ENCODE results near the gene ASPDH. TPM values are rescaled to one million over a fixed set of nuclear protein-coding genes. Genes with fewer than 3 reads are reported as not detected.
A peak's percentile ranks its signal among the peaks of the same experiment; 100 is the strongest.

Gene ASPDH
- total RNA-seq, 1 donor = not detected

DNA sequence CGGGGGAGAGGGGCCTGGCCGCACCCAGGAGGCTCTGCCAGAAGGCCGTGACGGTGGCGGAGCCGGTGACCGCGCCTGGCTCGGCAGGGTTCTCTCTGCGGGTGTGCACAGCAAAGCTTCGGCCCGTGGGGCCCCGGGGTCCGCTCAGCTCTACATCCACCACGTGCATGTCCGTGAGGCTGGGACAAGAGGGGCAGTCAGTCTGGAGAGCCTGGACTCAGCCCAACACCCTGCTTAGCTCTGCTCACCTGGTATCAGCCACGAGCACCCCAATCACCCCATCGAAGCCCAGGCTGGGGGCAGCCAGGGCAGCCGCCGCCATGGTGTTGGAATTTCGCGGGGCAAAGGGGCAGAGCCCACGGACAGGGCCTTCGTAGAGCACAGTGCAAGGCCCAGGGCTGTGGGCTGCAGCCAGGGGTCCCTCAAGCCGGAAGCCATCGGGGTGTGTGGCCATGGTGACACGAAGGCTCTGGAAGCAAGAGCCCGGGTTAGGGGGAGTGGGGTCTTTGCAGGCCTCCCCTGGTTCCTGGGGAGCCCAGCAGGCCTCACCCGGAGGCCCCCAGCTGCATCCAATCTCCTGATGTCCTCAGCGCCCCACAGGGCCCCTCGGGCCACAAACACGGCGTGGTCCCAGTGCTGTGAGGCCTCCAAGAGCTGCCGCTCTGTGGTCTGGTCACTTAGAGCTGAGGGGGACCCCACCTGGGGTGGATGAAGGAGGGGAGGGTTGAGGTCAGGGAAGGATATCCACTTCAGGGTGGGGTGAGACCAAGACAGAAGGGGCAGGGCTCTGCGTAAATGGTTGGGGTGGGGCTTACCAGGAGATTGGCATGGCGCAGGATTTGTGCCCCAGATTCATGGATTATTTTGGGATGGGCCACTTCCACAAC lies 1.4 kb downstream of the ASPDH start:
- Histone ChIP-seq H3K4me3 (ENCODE audit: low read length) (no peak overlapping the region), H3K27me3 (ENCODE audit: insufficient read depth, low read length) (no peaks in the 10 kb centered on the region), H3K4me1 (ENCODE audit: insufficient read depth, low read length) (peaks cover 10% of the 10 kb centered on the region), H3K9me3 (ENCODE audit: low read depth, low read length) (no peaks in the 10 kb centered on the region)

DNA sequence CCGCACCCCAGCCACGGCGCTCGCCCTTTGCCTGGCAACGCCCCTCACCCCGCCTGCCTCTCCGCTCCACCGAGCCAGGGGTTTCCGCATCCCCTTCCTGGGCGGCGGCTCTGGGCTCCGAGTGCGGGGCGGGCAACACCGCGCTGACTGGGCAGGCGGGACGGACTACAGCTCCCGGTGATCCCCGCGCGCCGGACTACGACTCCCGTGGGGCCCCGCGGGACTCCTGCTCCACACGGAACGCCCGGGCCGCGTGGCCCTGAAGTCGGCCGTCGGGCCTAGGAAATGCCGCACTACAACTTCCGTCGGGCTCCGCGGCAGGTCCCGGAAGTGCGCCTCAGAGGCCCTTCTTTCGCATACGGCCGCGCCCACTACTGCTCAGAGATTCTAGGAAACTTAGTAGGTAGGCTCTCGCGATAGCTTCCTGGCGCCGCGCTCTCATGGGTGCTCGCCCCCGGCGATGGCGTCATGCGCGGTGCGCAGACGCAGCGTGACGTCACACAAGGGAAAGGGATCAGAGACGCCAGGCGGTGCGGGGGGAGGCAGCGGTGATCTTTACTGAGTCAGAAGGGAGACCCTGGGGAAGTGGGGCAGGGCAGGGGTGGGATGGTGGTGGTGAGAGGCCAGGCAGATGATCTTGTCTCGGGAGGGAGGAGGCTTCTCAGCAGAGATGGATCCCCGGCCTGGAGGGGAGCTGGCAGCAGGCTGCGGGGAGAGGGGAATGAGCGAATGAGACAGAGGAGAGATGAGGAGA lies 2.5 kb downstream of the ASPDH start, which contains the start of gene JOSD2:
JOSD2 (minus strand) TSS at position 123 of the 754 bp plus-strand sequence. CDS start 760 bp downstream, outside the sequence.
- Histone ChIP-seq H3K4me1 (ENCODE audit: insufficient read depth, low read length) (peaks cover 10% of the 10 kb centered on the region), H3K4me3 (ENCODE audit: low read length) (peak within 1 kb of the TSS; percentile 56), H3K27me3 (ENCODE audit: insufficient read depth, low read length) (no peaks in the 10 kb centered on the region), H3K9me3 (ENCODE audit: low read depth, low read length) (no peaks in the 10 kb centered on the region)

DNA sequence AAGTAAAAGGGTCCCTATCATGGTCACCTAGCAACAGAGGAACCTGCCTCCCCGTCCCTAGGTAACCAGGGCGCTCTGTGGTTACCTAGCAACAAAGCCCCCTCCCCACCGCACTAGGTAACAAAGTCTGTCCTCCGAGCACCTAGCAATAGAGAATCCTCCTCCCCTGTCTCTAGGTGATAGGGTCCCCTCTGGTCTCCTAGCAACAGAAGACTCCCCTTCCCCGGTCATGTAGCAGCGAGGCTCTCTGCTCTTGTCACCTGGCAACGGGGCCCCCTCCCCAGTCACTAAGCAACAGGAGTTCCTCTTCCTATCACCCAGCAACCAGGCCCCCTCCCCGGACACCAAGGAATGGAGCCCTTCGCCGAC lies 3.0 kb downstream of the ASPDH start:
- Histone ChIP-seq H3K4me1 (ENCODE audit: insufficient read depth, low read length) (peaks cover 10% of the 10 kb centered on the region), H3K4me3 (ENCODE audit: low read length) (peak overlapping the region; percentile 56), H3K9me3 (ENCODE audit: low read depth, low read length) (no peaks in the 10 kb centered on the region), H3K27me3 (ENCODE audit: insufficient read depth, low read length) (no peaks in the 10 kb centered on the region)

DNA sequence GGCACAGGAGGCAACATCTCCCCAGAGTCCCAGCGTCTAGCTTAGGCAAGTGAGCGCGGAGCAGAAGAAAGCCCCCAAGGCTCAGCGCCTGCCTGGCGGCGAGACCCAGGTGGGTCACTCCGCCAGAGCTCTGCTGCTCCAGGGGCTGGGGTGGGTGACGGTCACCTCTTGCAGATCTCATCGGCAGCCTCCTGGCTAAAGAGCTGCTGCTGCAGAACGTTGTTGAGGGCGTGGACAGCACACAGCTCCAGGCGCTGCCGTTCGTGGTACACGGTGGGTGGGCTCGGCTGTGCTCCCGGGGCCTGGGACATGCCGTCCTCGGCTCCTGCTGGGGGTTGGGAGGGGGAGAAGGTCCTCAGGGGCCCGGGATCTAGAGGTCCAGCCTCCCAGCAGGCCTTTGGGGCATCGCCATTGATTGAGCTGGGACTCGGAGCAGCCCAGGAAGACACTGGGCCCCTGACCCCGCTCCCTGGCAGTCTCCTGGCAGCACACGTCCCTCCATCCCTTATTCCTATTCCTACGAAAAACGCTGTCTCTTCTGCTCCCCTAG lies 3.5 kb downstream of the ASPDH start:
- Histone ChIP-seq H3K4me3 (ENCODE audit: low read length) (peak overlapping the region; percentile 56), H3K4me1 (ENCODE audit: insufficient read depth, low read length) (peaks cover 10% of the 10 kb centered on the region), H3K9me3 (ENCODE audit: low read depth, low read length) (no peaks in the 10 kb centered on the region), H3K27me3 (ENCODE audit: insufficient read depth, low read length) (no peaks in the 10 kb centered on the region)

DNA sequence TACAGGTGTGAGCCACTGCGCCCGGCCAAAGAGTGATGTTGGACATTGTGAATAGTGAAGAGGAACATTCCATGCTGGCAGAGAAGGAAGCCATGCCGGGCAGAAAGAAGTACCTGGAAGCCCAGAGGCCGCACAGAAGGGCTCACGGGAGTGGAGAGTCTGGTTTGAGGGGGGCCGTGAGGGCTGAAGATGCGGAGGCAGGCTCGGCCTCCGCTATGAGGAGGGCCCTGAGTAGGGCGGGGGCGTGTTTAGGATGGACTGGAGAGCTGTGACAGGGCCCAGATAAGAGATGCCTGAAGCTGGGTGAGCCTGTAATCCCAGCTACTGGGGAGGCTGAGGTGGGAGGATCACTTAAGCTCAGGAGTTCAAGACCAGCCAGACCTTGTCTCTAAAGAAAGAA lies 4.3 kb downstream of the ASPDH start:
- H3K27me3 ChIP-seq (ENCODE audit: insufficient read depth, low read length) = no peaks in the 10 kb centered on the region

GRCh38 chr19:50508843-50509190 lies 4.9 kb downstream of the ASPDH start:
- Histone ChIP-seq H3K27me3 (ENCODE audit: insufficient read depth, low read length) (no peaks in the 10 kb centered on the region), H3K4me1 (ENCODE audit: insufficient read depth, low read length) (peaks cover 10% of the 10 kb centered on the region), H3K9me3 (ENCODE audit: low read depth, low read length) (no peaks in the 10 kb centered on the region), H3K4me3 (ENCODE audit: low read length) (no peak overlapping the region)

More for the DNA sequence above, 4.3 kb downstream of the ASPDH start:
- no peaks in the 10 kb centered on the region for H3K9me3 ChIP-seq (ENCODE audit: low read depth, low read length)
- H3K4me1 ChIP-seq (ENCODE audit: insufficient read depth, low read length) = peaks cover 10% of the 10 kb centered on the region
- no peak overlapping the region for H3K4me3 ChIP-seq (ENCODE audit: low read length)

- no peaks in the 10 kb centered on the region for H3K27me3 ChIP-seq (ENCODE audit: insufficient read depth, low read length)
- no peaks in the 10 kb centered on the region for H3K9me3 ChIP-seq (ENCODE audit: low read depth, low read length)
- H3K4me3 ChIP-seq (ENCODE audit: low read length) = no peak overlapping the region
- peaks cover 10% of the 10 kb centered on the region for H3K4me1 ChIP-seq (ENCODE audit: insufficient read depth, low read length)
These were observed 6.3 kb downstream of the ASPDH start for GRCh38 chr19:50507376-50507775.

- H3K4me3 ChIP-seq (ENCODE audit: low read length) = no peak overlapping the region
- H3K4me1 ChIP-seq (ENCODE audit: insufficient read depth, low read length) = peaks cover 10% of the 10 kb centered on the region
- no peaks in the 10 kb centered on the region for H3K27me3 ChIP-seq (ENCODE audit: insufficient read depth, low read length)
- no peaks in the 10 kb centered on the region for H3K9me3 ChIP-seq (ENCODE audit: low read depth, low read length)
These were observed 7.0 kb downstream of the ASPDH start for GRCh38 chr19:50506700-50507099.

DNA sequence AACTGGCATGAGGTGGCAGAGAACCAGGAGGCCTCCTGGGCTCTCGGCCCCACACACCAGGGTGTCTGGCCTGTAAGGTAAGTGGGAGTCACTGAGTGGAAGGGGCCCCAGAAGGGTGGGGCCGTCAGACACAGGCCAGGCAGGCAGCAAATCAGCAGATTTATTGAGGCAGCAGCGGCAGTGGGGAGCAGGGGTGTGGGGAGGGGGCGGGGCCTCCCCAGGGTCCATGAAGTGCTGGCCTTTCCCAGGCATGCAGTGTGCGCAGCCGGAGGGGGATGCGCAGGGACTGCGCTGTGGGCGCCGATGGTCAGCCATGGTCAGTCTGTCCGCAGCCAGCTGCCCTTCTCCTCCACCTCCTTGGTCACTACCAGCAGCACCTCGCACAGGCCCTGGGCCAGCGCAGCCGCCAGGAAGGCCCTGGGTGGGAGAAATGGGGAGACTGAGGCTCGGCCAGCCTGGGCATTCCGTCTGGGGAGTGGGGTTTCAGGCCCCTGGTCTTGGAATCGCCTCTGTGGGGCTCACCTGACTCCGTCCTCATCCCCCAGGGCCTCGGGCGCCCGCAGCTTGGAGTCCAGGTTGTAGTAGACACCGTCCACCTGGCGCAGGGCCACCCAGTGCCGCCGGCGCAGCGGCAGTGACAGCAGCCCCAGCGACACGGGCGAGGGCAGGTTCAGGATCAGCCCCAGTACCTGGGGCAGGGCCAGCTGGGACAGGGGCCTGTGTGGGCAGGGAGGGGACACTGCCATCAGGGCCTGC lies 7.7 kb downstream of the ASPDH start:
- Histone ChIP-seq H3K9me3 (ENCODE audit: low read depth, low read length) (no peaks in the 10 kb centered on the region), H3K27me3 (ENCODE audit: insufficient read depth, low read length) (no peaks in the 10 kb centered on the region), H3K4me3 (ENCODE audit: low read length) (no peak overlapping the region), H3K4me1 (ENCODE audit: insufficient read depth, low read length) (peaks cover 10% of the 10 kb centered on the region)

DNA sequence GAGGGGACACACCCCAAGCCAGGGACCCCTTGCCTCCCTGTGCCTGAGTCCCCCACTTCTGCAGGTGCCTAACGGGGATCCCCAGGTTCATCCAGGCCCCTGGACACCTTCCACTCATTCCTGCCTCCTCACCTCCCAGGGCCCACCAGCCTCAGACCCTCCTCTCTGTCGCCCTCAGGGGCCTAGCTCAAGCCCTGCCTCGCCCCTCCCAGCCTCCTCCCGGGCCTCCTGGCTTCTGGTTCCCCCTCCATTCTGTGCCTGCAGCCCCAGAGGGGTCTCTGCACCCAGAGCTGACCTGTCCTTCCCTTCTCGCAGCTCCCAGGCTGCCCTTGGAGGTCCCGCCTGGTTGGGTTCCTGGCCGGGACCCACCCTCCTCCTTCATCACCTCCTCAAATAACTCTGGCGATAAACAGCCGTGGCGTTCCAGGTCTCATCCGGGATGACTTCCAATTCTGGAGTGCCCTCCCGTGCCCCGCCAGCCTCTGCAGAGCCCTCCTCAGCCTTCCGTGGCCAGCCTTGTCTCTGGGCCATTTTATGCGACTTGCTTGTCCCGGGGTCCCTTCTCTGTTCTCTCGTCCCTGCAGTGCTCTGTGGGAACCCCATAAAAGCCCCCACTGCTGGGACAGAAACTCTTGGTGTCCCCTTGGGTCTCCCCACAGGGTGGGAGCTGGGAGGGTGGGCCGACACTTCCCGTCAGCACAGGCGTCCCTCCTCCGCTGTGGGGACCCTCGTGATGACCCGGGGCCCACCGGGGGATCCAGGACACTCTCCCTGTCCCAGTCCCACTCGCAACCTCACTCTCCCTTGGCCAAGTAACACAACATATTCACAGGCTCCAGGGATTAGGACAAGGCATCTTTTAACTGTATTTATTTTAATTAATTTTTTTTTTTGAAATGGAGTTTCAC lies 11.9 kb downstream of the ASPDH start:
- Histone ChIP-seq H3K4me1 (ENCODE audit: insufficient read depth, low read length) (no peaks in the 10 kb centered on the region), H3K4me3 (ENCODE audit: low read length) (no peak overlapping the region), H3K27me3 (ENCODE audit: insufficient read depth, low read length) (no peaks in the 10 kb centered on the region), H3K9me3 (ENCODE audit: low read depth, low read length) (no peaks in the 10 kb centered on the region)

DNA sequence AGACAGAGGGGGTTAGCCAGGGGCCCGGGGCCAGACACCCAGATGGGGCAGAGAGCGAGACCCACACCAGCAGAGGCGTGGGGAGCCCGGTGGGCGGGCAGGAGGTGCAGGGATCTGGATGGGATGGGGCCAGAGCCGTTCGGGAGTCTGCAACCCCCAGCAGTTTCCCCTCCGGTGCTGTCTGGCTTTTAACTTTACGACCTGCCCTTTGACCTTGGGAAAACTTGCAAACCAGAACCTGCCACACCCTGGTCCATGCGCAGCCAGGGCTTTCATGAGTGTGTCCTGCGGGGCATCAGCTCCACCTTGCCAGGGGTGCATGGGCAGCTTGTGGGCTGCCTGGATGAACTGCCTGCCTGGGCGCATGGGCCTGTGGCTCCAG lies 12.5 kb downstream of the ASPDH start:
- Histone ChIP-seq H3K4me1 (ENCODE audit: insufficient read depth, low read length) (no peaks in the 10 kb centered on the region), H3K4me3 (ENCODE audit: low read length) (no peak overlapping the region), H3K27me3 (ENCODE audit: insufficient read depth, low read length) (no peaks in the 10 kb centered on the region), H3K9me3 (ENCODE audit: low read depth, low read length) (no peaks in the 10 kb centered on the region)

GRCh38 chr19:50500753-50501151 lies 13.0 kb downstream of the ASPDH start:
- H3K27me3 ChIP-seq (ENCODE audit: insufficient read depth, low read length) = no peaks in the 10 kb centered on the region
- no peaks in the 10 kb centered on the region for H3K9me3 ChIP-seq (ENCODE audit: low read depth, low read length)
- no peak overlapping the region for H3K4me3 ChIP-seq (ENCODE audit: low read length)
- H3K4me1 ChIP-seq (ENCODE audit: insufficient read depth, low read length) = no peaks in the 10 kb centered on the region

GRCh38 chr19:50500060-50500752 lies 13.5 kb downstream of the ASPDH start:
- no peaks in the 10 kb centered on the region for H3K27me3 ChIP-seq (ENCODE audit: insufficient read depth, low read length)
- H3K9me3 ChIP-seq (ENCODE audit: low read depth, low read length) = no peaks in the 10 kb centered on the region
- H3K4me1 ChIP-seq (ENCODE audit: insufficient read depth, low read length) = no peaks in the 10 kb centered on the region
- H3K4me3 ChIP-seq (ENCODE audit: low read length) = no peak overlapping the region

Measured in mononuclear cell (primary cell).